Erythroblast (primary cell): ENCODE results near the gene OR6C6.

Experiments used
- GATA1 ChIP-seq: IDR thresholded peaks from 2 replicates; pipeline ENCODE4 v1.6.1; 2011; ENCODE audit warnings: low read depth, mild to moderate bottlenecking, control low read depth, low read length, moderate library complexity
- POLR2A ChIP-seq: IDR thresholded peaks from 2 replicates; pipeline ENCODE4 v1.6.1; 2011; ENCODE audit warnings: mild to moderate bottlenecking, low read length

DNA sequence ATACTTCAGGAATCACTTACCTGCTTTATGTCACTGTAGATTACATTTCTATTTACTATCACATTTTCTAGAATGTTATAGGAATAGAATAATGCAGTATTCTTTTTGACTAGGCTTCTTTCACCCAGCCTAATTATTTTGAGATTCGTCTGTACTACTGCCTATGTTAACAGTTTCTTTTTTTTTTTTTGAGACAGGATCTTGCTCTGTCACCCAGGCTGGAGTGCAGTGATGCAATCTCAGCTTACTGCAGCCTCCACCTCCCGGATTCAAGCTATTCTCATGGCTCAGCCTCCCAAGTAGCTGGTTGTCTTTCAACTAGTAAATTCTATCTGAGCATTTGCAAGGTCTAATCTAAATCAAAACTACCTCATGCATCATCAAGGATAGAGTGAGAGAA, 6.4 kb downstream of the OR6C6 start:
- TF ChIP-seq POLR2A (no peak), GATA1 (no peak)
